Osteoblast (primary cell): Measurements from ENCODE around the gene PLEKHH2. TPM values are rescaled to one million over a fixed set of nuclear protein-coding genes. Genes with fewer than 3 reads are reported as not detected.
"Not testable (repeated sequence)": the region's sequence is repeated elsewhere in the genome, so short reads cannot be mapped to it uniquely, and the experiment has no call there.

Source experiments
- DNase-seq: peaks from one replicate; pipeline ENCODE4 v3.0.0; 2011; ENCODE audit warnings: low spot score, mixed read lengths; ENCODE audit not compliant: insufficient read length; ENCODE audit errors: missing footprints
- H2AFZ ChIP-seq: 2 replicates; pipeline ENCODE4 v1.6.0; 2011; ENCODE audit warnings: mild to moderate bottlenecking, low read length
- H3K27ac ChIP-seq: 2 replicates; pipeline ENCODE4 v1.5.1; 2011; ENCODE audit warnings: mild to moderate bottlenecking, low read depth, low read length, moderate library complexity
- H3K27me3 ChIP-seq: 2 replicates; pipeline ENCODE4 v1.6.0; 2012; ENCODE audit warnings: mild to moderate bottlenecking, control low read depth, inconsistent platforms, low read length, moderate library complexity; ENCODE audit not compliant: insufficient read depth
- H3K36me3 ChIP-seq: 2 replicates; pipeline ENCODE4 v1.5.1; 2011; ENCODE audit warnings: mild to moderate bottlenecking, low read length, control low read depth, moderate library complexity; ENCODE audit not compliant: insufficient read depth
- H3K4me1 ChIP-seq: 2 replicates; pipeline ENCODE4 v1.5.1; 2011; ENCODE audit warnings: mild to moderate bottlenecking, low read length, control low read depth, moderate library complexity; ENCODE audit not compliant: insufficient read depth
- H3K4me2 ChIP-seq: 2 replicates; pipeline ENCODE4 v1.6.0; 2011; ENCODE audit warnings: mild to moderate bottlenecking, low read length; ENCODE audit not compliant: insufficient read depth
- H3K4me3 ChIP-seq: fragments of 200-600 bp; sonication (generic); 3 replicates; pipeline ENCODE4 v1.5.1; 2012; ENCODE audit warnings: mild to moderate bottlenecking, low read length, inconsistent platforms; ENCODE audit not compliant: insufficient read depth
- H3K79me2 ChIP-seq: 2 replicates; pipeline ENCODE4 v1.6.0; 2012; ENCODE audit warnings: mild to moderate bottlenecking, low read length, control low read depth, inconsistent platforms; ENCODE audit not compliant: insufficient read depth
- H3K9me3 ChIP-seq: 2 replicates; pipeline ENCODE4 v1.5.1; 2011; ENCODE audit warnings: low read depth, low read length, control low read depth
- H4K20me1 ChIP-seq: 2 replicates; pipeline ENCODE4 v1.6.0; 2012; ENCODE audit warnings: mild to moderate bottlenecking, low read length, control low read depth; ENCODE audit not compliant: insufficient read depth
- total RNA-seq: library from RNA; depleted of rRNA; stranded (reverse); fragments of >200 nt; gene quantifications from 2 replicates; pipeline ENCODE4 v1.2.3, GENCODE V29; 2012
- TF ChIP-seq, protein P1 (sequence below): IDR thresholded peaks from 2 replicates; pipeline ENCODE4 v1.5.1; 2011; ENCODE audit warnings: mild to moderate bottlenecking, low read depth, low read length, moderate library complexity; ENCODE audit errors: extremely low read depth

PLEKHH2 gene
- total RNA-seq, 1 donor = 18.8 TPM

DNA sequence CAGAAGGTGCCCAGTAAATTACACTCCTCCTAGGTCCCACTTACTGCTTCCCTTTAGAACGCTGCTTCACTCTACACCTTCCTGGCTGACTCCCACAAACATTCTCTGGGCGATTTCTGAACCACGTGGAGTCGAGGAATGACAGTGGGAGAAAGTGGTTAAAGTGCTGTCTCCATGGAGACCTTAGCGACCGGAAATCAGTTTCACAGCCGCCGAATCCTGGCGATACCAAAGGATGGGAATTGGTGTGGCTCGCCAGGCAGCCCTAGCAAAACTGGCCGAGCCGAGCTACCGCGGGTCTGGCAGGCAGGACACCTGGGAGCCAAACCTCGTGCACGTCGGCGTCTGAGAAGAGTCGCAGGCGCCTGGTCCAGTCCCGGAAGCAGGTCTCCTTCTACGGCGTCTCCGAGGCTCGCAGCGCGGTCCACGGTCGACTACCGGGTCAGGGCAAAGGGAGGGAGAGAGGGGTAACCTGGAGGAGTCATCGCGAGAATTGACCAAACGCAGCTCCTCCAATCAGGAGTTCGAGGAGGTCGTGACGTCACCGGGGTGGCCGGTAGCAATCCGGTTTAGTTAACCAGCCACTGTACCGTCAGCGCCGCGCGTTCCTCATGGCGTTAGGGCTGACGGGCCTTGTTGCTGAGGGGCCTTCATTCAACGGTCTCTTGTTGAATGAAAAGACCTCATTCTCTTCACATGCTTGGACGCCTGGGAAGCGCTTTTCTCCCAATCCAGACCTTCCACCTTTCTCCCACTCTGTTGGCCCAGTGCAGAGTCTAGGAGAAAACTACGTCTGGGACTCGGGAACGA, 41.3 kb upstream of the PLEKHH2 start, which contains the start of gene THADA:
Gene THADA (minus strand): TSS at position 436 of the 810 bp plus-strand sequence. CDS start 3,646 bp downstream, outside the sequence.
- peaks cover 36% of the 10 kb centered on the region for H3K4me1 ChIP-seq
- peak within 1 kb of the TSS; percentile 95 for H3K4me3 ChIP-seq
- H3K4me2 ChIP-seq = peak within 1 kb of the TSS; percentile 98
- TF ChIP-seq, protein P1, sequence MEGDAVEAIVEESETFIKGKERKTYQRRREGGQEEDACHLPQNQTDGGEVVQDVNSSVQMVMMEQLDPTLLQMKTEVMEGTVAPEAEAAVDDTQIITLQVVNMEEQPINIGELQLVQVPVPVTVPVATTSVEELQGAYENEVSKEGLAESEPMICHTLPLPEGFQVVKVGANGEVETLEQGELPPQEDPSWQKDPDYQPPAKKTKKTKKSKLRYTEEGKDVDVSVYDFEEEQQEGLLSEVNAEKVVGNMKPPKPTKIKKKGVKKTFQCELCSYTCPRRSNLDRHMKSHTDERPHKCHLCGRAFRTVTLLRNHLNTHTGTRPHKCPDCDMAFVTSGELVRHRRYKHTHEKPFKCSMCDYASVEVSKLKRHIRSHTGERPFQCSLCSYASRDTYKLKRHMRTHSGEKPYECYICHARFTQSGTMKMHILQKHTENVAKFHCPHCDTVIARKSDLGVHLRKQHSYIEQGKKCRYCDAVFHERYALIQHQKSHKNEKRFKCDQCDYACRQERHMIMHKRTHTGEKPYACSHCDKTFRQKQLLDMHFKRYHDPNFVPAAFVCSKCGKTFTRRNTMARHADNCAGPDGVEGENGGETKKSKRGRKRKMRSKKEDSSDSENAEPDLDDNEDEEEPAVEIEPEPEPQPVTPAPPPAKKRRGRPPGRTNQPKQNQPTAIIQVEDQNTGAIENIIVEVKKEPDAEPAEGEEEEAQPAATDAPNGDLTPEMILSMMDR = no peak
- H3K79me2 ChIP-seq = peaks cover 19% of the 10 kb centered on the region
- H3K9me3 ChIP-seq = no peaks in the 10 kb centered on the region
- H4K20me1 ChIP-seq = no peaks in the 10 kb centered on the region
- peak within 1 kb of the TSS; percentile 98 for H3K27ac ChIP-seq
- peaks cover 8% of the 10 kb centered on the region for H3K36me3 ChIP-seq
- DNase-seq = peak; percentile 92
- peak within 1 kb of the TSS; percentile 95 for H2AFZ ChIP-seq
- H3K27me3 ChIP-seq = no peaks in the 10 kb centered on the region

DNA sequence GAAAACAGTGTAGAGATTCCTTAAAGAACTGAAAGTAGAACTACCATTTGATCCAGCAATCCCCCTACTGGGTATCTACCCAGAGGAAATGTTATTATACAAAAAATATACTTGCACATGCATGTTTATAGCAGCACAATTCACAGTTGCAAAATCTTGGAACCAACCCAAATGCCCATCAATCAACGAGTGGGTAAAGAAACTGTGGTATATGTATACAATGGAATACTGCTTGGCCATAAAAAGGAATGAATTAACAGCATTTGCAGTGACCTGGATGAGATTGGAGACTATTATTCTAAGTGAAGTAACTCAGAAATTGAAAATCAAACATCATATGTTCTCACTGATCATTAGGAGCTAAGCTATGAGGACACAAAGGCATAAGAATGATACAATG, 36.5 kb upstream of the PLEKHH2 start:
- not testable (repeated sequence) for DNase-seq, H3K4me3 ChIP-seq, H3K27me3 ChIP-seq, H3K36me3 ChIP-seq, H2AFZ ChIP-seq, H3K4me1 ChIP-seq, H3K27ac ChIP-seq, H3K9me3 ChIP-seq, H4K20me1 ChIP-seq, H3K79me2 ChIP-seq, H3K4me2 ChIP-seq

DNA sequence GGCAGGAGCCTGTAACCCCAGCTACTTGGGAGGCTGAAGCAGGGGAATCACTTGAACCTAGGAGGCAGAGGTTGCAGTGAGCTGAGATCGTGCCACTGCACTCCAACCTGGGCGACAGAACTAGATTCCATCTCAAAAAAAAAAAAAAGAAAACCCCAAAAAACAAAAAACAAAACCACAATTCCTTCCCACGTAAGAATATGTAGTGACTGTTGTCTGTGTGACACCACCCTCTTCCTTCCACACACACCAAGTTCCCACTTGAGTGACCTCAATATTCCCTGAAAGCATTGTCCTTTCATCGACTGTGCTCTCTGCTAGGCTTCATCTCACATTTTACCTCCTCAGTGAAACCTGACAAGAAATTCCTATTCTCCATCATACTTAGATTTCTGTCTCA, 32.4 kb upstream of the PLEKHH2 start:
- H3K4me1 ChIP-seq = no peaks in the 10 kb centered on the region
- H3K79me2 ChIP-seq = no peaks in the 10 kb centered on the region
- H3K36me3 ChIP-seq = no peaks in the 10 kb centered on the region
- TF ChIP-seq, protein P1 = no peak
- no peak overlapping the region for H3K4me3 ChIP-seq
- H3K27me3 ChIP-seq = no peaks in the 10 kb centered on the region
- H3K9me3 ChIP-seq = no peaks in the 10 kb centered on the region
- DNase-seq = no peak
- H2AFZ ChIP-seq = no peak overlapping the region
- H3K4me2 ChIP-seq = no peak overlapping the region
- no peaks in the 10 kb centered on the region for H4K20me1 ChIP-seq
- no peak overlapping the region for H3K27ac ChIP-seq

DNA sequence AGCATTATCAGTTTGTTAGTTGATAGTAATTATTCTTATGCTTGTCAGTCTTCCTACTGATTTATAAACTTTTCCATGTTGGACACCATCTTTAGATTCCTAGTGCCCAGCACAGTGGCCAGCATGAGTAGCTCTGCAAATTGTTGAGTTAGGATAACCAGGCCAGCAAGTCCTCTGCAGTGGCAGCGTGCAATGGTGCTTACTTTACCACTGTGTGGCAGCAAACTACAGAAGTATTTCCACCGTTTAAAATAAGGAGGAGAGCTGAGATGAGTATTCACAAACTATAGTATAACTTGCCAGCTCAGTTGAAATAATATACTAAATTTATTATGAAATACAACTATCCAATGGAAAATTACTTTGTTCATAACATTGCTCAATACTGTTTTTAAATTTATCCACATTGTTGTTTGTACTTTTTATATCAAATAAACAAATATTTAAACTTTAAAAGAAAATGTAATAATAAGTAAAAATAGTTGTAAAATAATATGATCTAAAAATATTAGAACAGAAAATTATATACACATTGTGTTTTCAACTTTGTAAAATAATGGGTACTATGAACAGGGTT, 31.9 kb upstream of the PLEKHH2 start:
- peak; percentile 73 for DNase-seq
- H2AFZ ChIP-seq = no peak overlapping the region

More for the DNA sequence above, 31.9 kb upstream of the PLEKHH2 start:
- H3K79me2 ChIP-seq = no peaks in the 10 kb centered on the region
- H3K4me2 ChIP-seq = no peak overlapping the region
- TF ChIP-seq, protein P1 = peak; percentile 77
- no peaks in the 10 kb centered on the region for H3K9me3 ChIP-seq
- H3K27me3 ChIP-seq = no peaks in the 10 kb centered on the region
- H3K27ac ChIP-seq = no peak overlapping the region
- H3K36me3 ChIP-seq = no peaks in the 10 kb centered on the region
- no peak overlapping the region for H3K4me3 ChIP-seq
- H3K4me1 ChIP-seq = no peaks in the 10 kb centered on the region
- H4K20me1 ChIP-seq = no peaks in the 10 kb centered on the region
